IMR-90 (cell line): ENCODE results near the gene BLOC1S6. TPM values are rescaled to one million over a fixed set of nuclear protein-coding genes. Genes with fewer than 3 reads are reported as not detected.
A peak's percentile ranks its signal among the peaks of the same experiment; 100 is the strongest.

ENCODE experiments used
- ATAC-seq: fragments of 200-7000 bp; cut with Tn5 transposase; 2 replicates; pipeline ENCODE4 v1.9.1; 2020; ENCODE audit warnings: low read depth, mild to moderate bottlenecking, moderate library complexity
- BruUV-seq: library from RNA; stranded (reverse); fragments of 400-500 nt; replicated peaks from 2 replicates; lab custom pipeline; 2021; lab: Mats Ljungman, UMichigan
- CTCF ChIA-PET: fragments of 300-600 bp; formaldehyde crosslinking; extraction: SDS; loops from one replicate; lab custom pipeline; 2021; ENCODE audit warnings: antibody characterized with exemption; lab: Yijun Ruan, JAX
- POLR2A ChIA-PET: fragments of 300-600 bp; sonication (Branson Sonifier 250); formaldehyde crosslinking; loops from one replicate; lab custom pipeline; 2022; ENCODE audit warnings: antibody characterized with exemption; ENCODE audit not compliant: unreplicated experiment; lab: Charles Lee
- DNase-seq: peaks from one replicate; pipeline ENCODE4 v3.0.0; 2013
- H2AFZ ChIP-seq: replicated peaks from 2 replicates; pipeline ENCODE3; 2013; ENCODE audit warnings: low read length, mild to moderate bottlenecking; ENCODE audit not compliant: poor library complexity
- H2AK5ac ChIP-seq: 2 replicates; pipeline ENCODE4 v1.6.1; 2013; ENCODE audit warnings: low read depth, low read length, inconsistent platforms
- H2AK9ac ChIP-seq: replicated peaks from 2 replicates; pipeline ENCODE3; 2013; ENCODE audit warnings: mild to moderate bottlenecking, low read depth, low read length, moderate library complexity; ENCODE audit not compliant: poor library complexity
- H2BK120ac ChIP-seq: 2 replicates; pipeline ENCODE4 v1.6.1; 2013; ENCODE audit warnings: low read depth, low read length, inconsistent platforms
- H2BK15ac ChIP-seq: 3 replicates; pipeline ENCODE4 v1.6.1; 2013; ENCODE audit warnings: low read depth, low read length, inconsistent platforms
- H2BK20ac ChIP-seq: 2 replicates; pipeline ENCODE4 v1.6.1; 2013; ENCODE audit warnings: low read depth, mild to moderate bottlenecking, inconsistent platforms, low read length, moderate library complexity
- H2BK5ac ChIP-seq: 2 replicates; pipeline ENCODE4 v1.6.1; 2013; ENCODE audit warnings: mild to moderate bottlenecking, low read depth, low read length, inconsistent platforms; ENCODE audit not compliant: poor library complexity, severe bottlenecking
- H3K14ac ChIP-seq: replicated peaks from 2 replicates; pipeline ENCODE4 v1.6.1; 2013; ENCODE audit warnings: low read depth, low read length, inconsistent platforms
- H3K18ac ChIP-seq: 2 replicates; pipeline ENCODE4 v1.6.1; 2013; ENCODE audit warnings: low read depth, low read length, control low read depth
- H3K23ac ChIP-seq: 2 replicates; pipeline ENCODE4 v1.6.1; 2013; ENCODE audit warnings: low read depth, low read length, inconsistent platforms
- H3K27ac ChIP-seq: 2 replicates; pipeline ENCODE4 v1.5.1; 2013; ENCODE audit warnings: mild to moderate bottlenecking, control low read depth, low read length; ENCODE audit not compliant: insufficient read depth
- H3K27me3 ChIP-seq: 2 replicates; pipeline ENCODE4 v1.6.1; 2013; ENCODE audit warnings: low read length; ENCODE audit not compliant: control insufficient read depth, insufficient read depth
- H3K36me3 ChIP-seq: 2 replicates; pipeline ENCODE4 v1.6.1; 2013; ENCODE audit warnings: low read length, mixed read lengths; ENCODE audit not compliant: control insufficient read depth, insufficient read depth
- H3K4ac ChIP-seq: 2 replicates; pipeline ENCODE4 v1.6.1; 2013; ENCODE audit warnings: low read depth, low read length, inconsistent platforms
- H3K4me1 ChIP-seq: 2 replicates; pipeline ENCODE4 v1.6.1; 2013; ENCODE audit warnings: low read length, mixed read lengths; ENCODE audit not compliant: control insufficient read depth, insufficient read depth
- H3K4me2 ChIP-seq: 2 replicates; pipeline ENCODE4 v1.6.1; 2013; ENCODE audit warnings: low read depth, mild to moderate bottlenecking, control low read depth, low read length, moderate library complexity
- H3K4me3 ChIP-seq: 2 replicates; pipeline ENCODE4 v1.5.1; 2013; ENCODE audit warnings: low read depth, mild to moderate bottlenecking, control low read depth, low read length, moderate library complexity; ENCODE audit not compliant: insufficient read depth
- H3K56ac ChIP-seq: 2 replicates; pipeline ENCODE4 v1.6.1; 2013; ENCODE audit warnings: low read length, inconsistent platforms; ENCODE audit not compliant: insufficient read depth; ENCODE audit errors: extremely low read depth
- H3K79me1 ChIP-seq, 2 experiments: 2 replicates each; pipeline ENCODE4 v1.6.1; 2013; ENCODE audit warnings: low read length in 2 of 2, inconsistent platforms in 1 of 2, low read depth in 1 of 2
- H3K9ac ChIP-seq: 2 replicates; pipeline ENCODE4 v1.6.1; 2013; ENCODE audit warnings: low read depth, low read length, control low read depth
- H3K9me1 ChIP-seq: 2 replicates; pipeline ENCODE4 v1.6.1; 2013; ENCODE audit warnings: low read length, inconsistent platforms; ENCODE audit not compliant: insufficient read depth
- H3K9me3 ChIP-seq: 2 replicates; pipeline ENCODE4 v1.6.1; 2013; ENCODE audit warnings: low read length; ENCODE audit not compliant: control insufficient read depth, insufficient read depth
- H4K20me1 ChIP-seq: 2 replicates; pipeline ENCODE4 v1.6.1; 2013; ENCODE audit warnings: low read length, inconsistent platforms; ENCODE audit not compliant: insufficient read depth
- H4K5ac ChIP-seq: 2 replicates; pipeline ENCODE4 v1.6.1; 2013; ENCODE audit warnings: mild to moderate bottlenecking, low read depth, low read length, control low read depth
- H4K8ac ChIP-seq, 2 experiments: 2 replicates each; pipeline ENCODE4 v1.6.1; 2013; ENCODE audit warnings: low read depth in 2 of 2, low read length in 2 of 2, control low read depth in 1 of 2, inconsistent platforms in 1 of 2
- H4K91ac ChIP-seq: 2 replicates; pipeline ENCODE4 v1.6.1; 2013; ENCODE audit warnings: low read depth, low read length, inconsistent platforms; ENCODE audit not compliant: insufficient read depth
- CEBPB ChIP-seq: IDR thresholded peaks from 2 replicates; pipeline ENCODE4 v1.6.1; 2012; ENCODE audit warnings: low read depth, low read length, improper control_type of control experiment
- FOS ChIP-seq: fragments of 150-350 bp; IDR thresholded peaks from 2 replicates; pipeline ENCODE4 v1.6.1; 2016; ENCODE audit warnings: low read depth, low read length
- MAFK ChIP-seq: IDR thresholded peaks from 2 replicates; pipeline ENCODE4 v1.6.1; 2012; ENCODE audit warnings: low read depth, low read length, improper control_type of control experiment
- MAZ ChIP-seq: IDR thresholded peaks from 2 replicates; pipeline ENCODE4 v1.6.1; 2012; ENCODE audit warnings: low read depth, mild to moderate bottlenecking, low read length, improper control_type of control experiment, moderate library complexity, borderline replicate concordance
- WGBS, 2 experiments: methylation state at CpG; one replicate each; pipeline versions ENCODE4 v1.1.5 to v1.1.7; 2013; ENCODE audit warnings: missing lambda C conversion rate in 2 of 2; ENCODE audit not compliant: insufficient read length in 1 of 2; ENCODE audit errors: extremely low coverage in 2 of 2; 5-methylcytosine and 5-hydroxymethylcytosine counted together
- dilution Hi-C: fragments of 300-500 bp; cut with HindIII; formaldehyde crosslinking; loops from one replicate; pipeline ENCODE4 v1.14.3; 2018; ENCODE audit warnings: low sequenced_read_pairs; ENCODE audit not compliant: unreplicated experiment
- in situ Hi-C: fragments of 300-500 bp; cut with MboI; formaldehyde crosslinking; loops from 3 replicates; pipeline ENCODE4 v1.14.3; 2019; ENCODE audit warnings: low sequenced_read_pairs, inconsistent platforms, mixed read lengths
- intact Hi-C: fragments of 100-400 bp; cut with micrococcal nuclease; formaldehyde crosslinking; loops from 2 replicates; pipeline ENCODE4 v1.10.0; 2022
- polyA plus RNA-seq, 3 experiments: library from polyadenylated mRNA; depleted of rRNA; stranded (reverse); fragments of >200 nt; gene quantifications; 2 replicates each; pipeline ENCODE4 v1.2.3, GENCODE V29; 2012; ENCODE audit warnings: low replicate concordance in 1 of 3
- total RNA-seq: library from RNA; depleted of rRNA; stranded (reverse); fragments of >200 nt; gene quantifications from 2 replicates; pipeline ENCODE4 v1.2.3, GENCODE V29; 2012
- TF ChIP-seq, protein P1 (sequence below): conservative IDR thresholded peaks from 2 replicates; pipeline ENCODE4 v1.5.1; 2012; ENCODE audit warnings: mild to moderate bottlenecking, low read depth, low read length, improper control_type of control experiment

BLOC1S6 gene
- total and polyA plus RNA-seq, 2 of the 4 experiments (the other 2 are of a cell fraction) = 21.7 to 40.9 TPM

DNA sequence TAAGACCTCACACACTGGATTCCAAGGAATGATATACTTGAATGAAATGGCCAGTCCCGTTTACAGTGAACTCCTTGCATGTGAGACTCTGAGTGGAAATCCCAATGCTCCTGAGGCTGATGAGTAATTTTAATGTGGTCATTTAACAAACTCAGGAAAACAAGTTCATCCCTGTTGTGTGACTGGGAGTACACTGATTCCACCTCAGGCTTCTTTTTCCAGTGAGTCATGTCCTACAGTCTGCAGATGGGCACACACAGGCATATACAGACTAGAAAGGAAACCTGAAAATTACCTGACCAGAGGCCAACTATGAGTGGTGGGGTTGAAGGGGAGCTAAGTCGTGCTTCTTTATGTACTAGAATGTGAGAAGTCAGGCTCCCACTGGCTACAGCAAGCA, 53.4 kb downstream of the BLOC1S6 start (continued):
- TF ChIP-seq FOS = peak; percentile 79

DNA sequence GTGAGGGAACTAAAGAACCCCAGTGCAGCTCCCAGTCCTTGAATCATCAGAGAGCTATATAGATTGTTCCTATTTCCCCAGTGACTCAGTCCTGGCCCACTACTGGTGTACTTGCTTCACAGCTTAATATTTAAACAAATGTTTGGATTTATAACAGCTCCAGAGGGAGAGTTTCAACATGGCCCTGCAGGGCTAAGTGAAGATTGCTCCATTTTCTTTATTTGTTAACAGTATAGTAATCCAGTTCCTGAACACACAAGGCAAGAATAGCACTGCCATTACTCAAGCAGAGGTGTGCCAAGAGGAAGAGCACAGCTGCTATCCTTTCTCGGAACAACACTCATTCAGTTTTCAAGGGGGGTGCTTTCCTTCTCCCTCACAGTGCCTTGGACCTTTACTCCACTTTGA, 54.2 kb downstream of the BLOC1S6 start:
- BruUV-seq = no TSS peak
- Histone ChIP-seq H4K8ac (peak overlapping the region in 1 of 2 experiments; percentile 67; a peak in 1 of 4 replicates), H2AK5ac (no peak overlapping the region), H2AK9ac (no peak overlapping the region), H3K18ac (no peak overlapping the region), H3K79me1 (peaks cover 13 to 36% of the 10 kb centered on the region in 2 experiments), H3K36me3 (no peaks in the 10 kb centered on the region), H3K23ac (no peak overlapping the region), H2BK120ac (peak overlapping the region; percentile 76; the same call in 1 of the 2 replicates), H2AFZ (no peak overlapping the region), H2BK20ac (peak overlapping the region; percentile 81; the same call in 1 of the 2 replicates), H3K9me3 (no peaks in the 10 kb centered on the region), H4K20me1 (peaks cover 8% of the 10 kb centered on the region; the same call in 1 of the 2 replicates), H4K91ac (peak overlapping the region; percentile 67; the same call in 1 of the 2 replicates), H3K9ac (no peak overlapping the region), H2BK15ac (peak overlapping the region; percentile 26; the same call in 2 of the 3 replicates), H3K4me3 (no peak overlapping the region), H3K4me1 (peaks cover 28% of the 10 kb centered on the region), H3K27me3 (no peaks in the 10 kb centered on the region), H3K27ac (peak overlapping the region; percentile 88; the same call in 1 of the 2 replicates), H3K14ac (no peak overlapping the region), H3K4ac (peak overlapping the region; percentile 71; the same call in 1 of the 2 replicates), H3K56ac (no peak overlapping the region), H4K5ac (no peak overlapping the region), H3K4me2 (peak overlapping the region; percentile 57; the same call in 1 of the 2 replicates), H2BK5ac (peak overlapping the region; percentile 82), H3K9me1 (peaks cover 22% of the 10 kb centered on the region)
- no peak for TF ChIP-seq MAFK
- 0 out of 2 replicates have a peak, but pooled peaks have one; percentile 14 for TF ChIP-seq MAZ
- TF ChIP-seq CEBPB = peak; percentile 93
- peak; percentile 72; the same call in 1 of the 2 replicates for TF ChIP-seq FOS
- TF ChIP-seq, protein P1, sequence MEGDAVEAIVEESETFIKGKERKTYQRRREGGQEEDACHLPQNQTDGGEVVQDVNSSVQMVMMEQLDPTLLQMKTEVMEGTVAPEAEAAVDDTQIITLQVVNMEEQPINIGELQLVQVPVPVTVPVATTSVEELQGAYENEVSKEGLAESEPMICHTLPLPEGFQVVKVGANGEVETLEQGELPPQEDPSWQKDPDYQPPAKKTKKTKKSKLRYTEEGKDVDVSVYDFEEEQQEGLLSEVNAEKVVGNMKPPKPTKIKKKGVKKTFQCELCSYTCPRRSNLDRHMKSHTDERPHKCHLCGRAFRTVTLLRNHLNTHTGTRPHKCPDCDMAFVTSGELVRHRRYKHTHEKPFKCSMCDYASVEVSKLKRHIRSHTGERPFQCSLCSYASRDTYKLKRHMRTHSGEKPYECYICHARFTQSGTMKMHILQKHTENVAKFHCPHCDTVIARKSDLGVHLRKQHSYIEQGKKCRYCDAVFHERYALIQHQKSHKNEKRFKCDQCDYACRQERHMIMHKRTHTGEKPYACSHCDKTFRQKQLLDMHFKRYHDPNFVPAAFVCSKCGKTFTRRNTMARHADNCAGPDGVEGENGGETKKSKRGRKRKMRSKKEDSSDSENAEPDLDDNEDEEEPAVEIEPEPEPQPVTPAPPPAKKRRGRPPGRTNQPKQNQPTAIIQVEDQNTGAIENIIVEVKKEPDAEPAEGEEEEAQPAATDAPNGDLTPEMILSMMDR = 0 out of 2 replicates have a peak, but pooled peaks have one; percentile 9
- dilution Hi-C loops (no loop called here), in situ Hi-C loops (no loop called here), intact Hi-C loops (loop anchor here (2.0 kb wide), 1 partner anchor 63 kb away; no protein-coding TSS in a partner anchor)
- WGBS, 2 experiments = no CpG with 5 or more reads among the region's 1 CpG
- DNase-seq (peak; percentile 96), ATAC-seq (peak; percentile 60)
- ChIA-PET CTCF (interaction anchor here (1.1 to 1.6 kb wide), 3 partner anchors 44 to 212 kb away, joined by 3 read pairs; no protein-coding TSS in a partner anchor), POLR2A (interaction anchor here (1.0 kb wide), 1 partner anchor 239 kb away, joined by 3 read pairs; a partner anchor contains a TSS)
